NCI-H226 (cell line): Measurements from ENCODE around the gene ARHGEF39.
"Not testable (repeated sequence)": the region's sequence is repeated elsewhere in the genome, so short reads cannot be mapped to it uniquely, and the experiment has no call there.

Experiments
- DNase-seq: peaks from one replicate; pipeline ENCODE4 v3.0.0-alpha.2; 2015

The ARHGEF39 gene

GRCh38 chr9:35649431-35650340, 15.3 kb downstream of the ARHGEF39 start:
- DNase-seq: no peak

GRCh38 chr9:35646533-35647265, 18.3 kb downstream of the ARHGEF39 start:
- peak; percentile 57 for DNase-seq

- DNase-seq: no peak
Measured at GRCh38 chr9:35646153-35646532, 18.9 kb downstream of the ARHGEF39 start.

- not testable (repeated sequence) for DNase-seq
Measured at GRCh38 chr9:35645736-35646135, 19.3 kb downstream of the ARHGEF39 start.

GRCh38 chr9:35643046-35643445, 21.9 kb downstream of the ARHGEF39 start:
- no peak for DNase-seq

GRCh38 chr9:35641478-35641877, 23.5 kb downstream of the ARHGEF39 start:
- DNase-seq: not testable (repeated sequence)

GRCh38 chr9:35640431-35640830, 24.6 kb downstream of the ARHGEF39 start:
- DNase-seq: not testable (repeated sequence)

- DNase-seq: no peak
Measured at GRCh38 chr9:35639631-35640030, 25.4 kb downstream of the ARHGEF39 start.

GRCh38 chr9:35639225-35639624, 25.8 kb downstream of the ARHGEF39 start:
- DNase-seq: not testable (repeated sequence)

- not testable (repeated sequence) for DNase-seq
Measured at GRCh38 chr9:35638751-35639150, 26.2 kb downstream of the ARHGEF39 start.

- not testable (repeated sequence) for DNase-seq
Measured at GRCh38 chr9:35637427-35637955, 27.5 kb downstream of the ARHGEF39 start.

- not testable (repeated sequence) for DNase-seq
Measured at GRCh38 chr9:35636877-35637246, 28.1 kb downstream of the ARHGEF39 start.

GRCh38 chr9:35636135-35636876, 28.7 kb downstream of the ARHGEF39 start:
- no peak for DNase-seq

- no peak for DNase-seq
Measured at GRCh38 chr9:35635730-35636129, 29.3 kb downstream of the ARHGEF39 start.

GRCh38 chr9:35629597-35629996, 35.4 kb downstream of the ARHGEF39 start:
- DNase-seq: no peak

GRCh38 chr9:35628389-35628991, 36.5 kb downstream of the ARHGEF39 start:
- no peak for DNase-seq

- DNase-seq: no peak
Measured at GRCh38 chr9:35627575-35627974, 37.4 kb downstream of the ARHGEF39 start.

- DNase-seq: no peak
Measured at GRCh38 chr9:35619800-35620158, 45.2 kb downstream of the ARHGEF39 start.

GRCh38 chr9:35618854-35619799, 45.9 kb downstream of the ARHGEF39 start:
- no peak for DNase-seq

GRCh38 chr9:35618325-35618727, 46.7 kb downstream of the ARHGEF39 start, which contains the start of gene CD72:
Gene CD72, minus strand, starts transcription at chr9:35618413. Its CDS starts 110 bp downstream, at chr9:35618303.
- no peak for DNase-seq

GRCh38 chr9:35617548-35617947, 47.4 kb downstream of the ARHGEF39 start:
- DNase-seq: no peak
